HEK293 (cell line): ENCODE measurements around the gene DCDC1.

ENCODE experiments used
- CTCF ChIA-PET: fragments of 350-600 bp; formaldehyde crosslinking; extraction: SDS; loops from one replicate; lab custom pipeline; 2021; ENCODE audit warnings: antibody characterized with exemption; lab: Yijun Ruan, JAX
- POLR2A ChIA-PET: fragments of 300-600 bp; formaldehyde crosslinking; extraction: SDS; loops from one replicate; lab custom pipeline; 2020; ENCODE audit warnings: antibody characterized with exemption, inconsistent platforms; lab: Yijun Ruan, JAX
- H3K27ac ChIP-seq: fragments of 200-500 bp; sonication (Bioruptor generic); 2 replicates; pipeline ENCODE4 v1.5.1; 2014; ENCODE audit warnings: low read depth, low read length, control low read depth, inconsistent platforms; ENCODE audit errors: extremely low read depth
- H3K36me3 ChIP-seq, 2 experiments: fragments of 200-500 bp in 1 of 2; sonication (Bioruptor generic) in 1 of 2; 1 replicate in 1 of 2; 2 replicates in 1 of 2; pipeline ENCODE4 v1.5.1; 2014 to 2017; ENCODE audit warnings: inconsistent platforms in 2 of 2, low read length in 2 of 2; ENCODE audit not compliant: control insufficient read depth in 2 of 2, insufficient read depth in 1 of 2
- H3K4me1 ChIP-seq: fragments of 200-500 bp; sonication (Bioruptor generic); 2 replicates; pipeline ENCODE4 v1.5.1; 2014; ENCODE audit warnings: mild to moderate bottlenecking, low read length, inconsistent platforms; ENCODE audit not compliant: control insufficient read depth, insufficient read depth
- H3K4me3 ChIP-seq: 2 replicates; pipeline ENCODE4 v1.5.1; 2011; ENCODE audit warnings: low read depth, mild to moderate bottlenecking, control low read depth, low read length, moderate library complexity
- H3K9me3 ChIP-seq: fragments of 200-500 bp; sonication (Bioruptor generic); 2 replicates; pipeline ENCODE4 v1.5.1; 2014; ENCODE audit warnings: low read depth, low read length, inconsistent platforms; ENCODE audit not compliant: control insufficient read depth, insufficient read depth
- BCL11B ChIP-seq: fragments of 450-650 bp; formaldehyde crosslinking; IDR thresholded peaks from 2 replicates; pipeline ENCODE4 v1.5.1; 2016; ENCODE audit warnings: low read depth, missing biosample characterization, missing genetic modification characterization
- GFI1B ChIP-seq: fragments of 450-650 bp; formaldehyde crosslinking; IDR thresholded peaks from 2 replicates; pipeline ENCODE4 v1.5.1; 2016; ENCODE audit warnings: missing biosample characterization, missing genetic modification characterization
- GLI2 ChIP-seq: fragments of 450-650 bp; formaldehyde crosslinking; IDR thresholded peaks from 2 replicates; pipeline ENCODE4; 2017; ENCODE audit warnings: missing biosample characterization, missing genetic modification characterization, low read depth, borderline replicate concordance
- WT1 ChIP-seq: fragments of 450-650 bp; formaldehyde crosslinking; IDR thresholded peaks from 2 replicates; pipeline ENCODE4 v1.5.1; 2016; ENCODE audit warnings: missing biosample characterization, missing genetic modification characterization
- ZBTB20 ChIP-seq: fragments of 450-650 bp; formaldehyde crosslinking; IDR thresholded peaks from 2 replicates; pipeline ENCODE4 v1.5.1; 2016; ENCODE audit warnings: missing biosample characterization, missing genetic modification characterization
- ZNF121 ChIP-seq: fragments of 450-650 bp; formaldehyde crosslinking; IDR thresholded peaks from 2 replicates; pipeline ENCODE4 v1.5.1; 2016; ENCODE audit warnings: missing biosample characterization, missing genetic modification characterization
- ZNF174 ChIP-seq: fragments of 450-650 bp; formaldehyde crosslinking; IDR thresholded peaks from 2 replicates; pipeline ENCODE4 v1.5.0; 2017; ENCODE audit warnings: missing biosample characterization, mild to moderate bottlenecking, missing genetic modification characterization
- ZNF175 ChIP-seq: fragments of 450-650 bp; formaldehyde crosslinking; IDR thresholded peaks from 2 replicates; pipeline ENCODE4 v1.5.1; 2016; ENCODE audit warnings: missing biosample characterization, missing genetic modification characterization
- ZNF24 ChIP-seq: fragments of 450-650 bp; formaldehyde crosslinking; IDR thresholded peaks from 2 replicates; pipeline ENCODE4 v1.5.1; 2016; ENCODE audit warnings: missing biosample characterization, missing genetic modification characterization
- ZNF292 ChIP-seq: fragments of 450-650 bp; formaldehyde crosslinking; IDR thresholded peaks from 2 replicates; pipeline ENCODE4 v1.5.1; 2016; ENCODE audit warnings: low read depth, missing biosample characterization, missing genetic modification characterization, borderline replicate concordance
- ZNF37A ChIP-seq: fragments of 450-650 bp; IDR thresholded peaks from 2 replicates; pipeline ENCODE4 v1.5.1; 2018; ENCODE audit warnings: missing biosample characterization, missing genetic modification characterization
- ZNF391 ChIP-seq: fragments of 450-650 bp; formaldehyde crosslinking; IDR thresholded peaks from 2 replicates; pipeline ENCODE4 v1.5.1; 2016; ENCODE audit warnings: low read depth, missing biosample characterization, missing genetic modification characterization, borderline replicate concordance
- ZNF423 ChIP-seq: fragments of 450-650 bp; formaldehyde crosslinking; IDR thresholded peaks from 2 replicates; pipeline ENCODE4 v1.5.1; 2016; ENCODE audit warnings: missing biosample characterization, missing genetic modification characterization
- ZNF449 ChIP-seq: fragments of 450-650 bp; formaldehyde crosslinking; IDR thresholded peaks from 2 replicates; pipeline ENCODE4 v1.5.1; 2017; ENCODE audit warnings: missing biosample characterization, mild to moderate bottlenecking, missing genetic modification characterization, moderate library complexity
- ZNF521 ChIP-seq: fragments of 450-650 bp; formaldehyde crosslinking; IDR thresholded peaks from 2 replicates; pipeline ENCODE4 v1.5.1; 2017; ENCODE audit warnings: missing biosample characterization, mild to moderate bottlenecking, missing genetic modification characterization
- ZNF560 ChIP-seq: fragments of 450-650 bp; formaldehyde crosslinking; IDR thresholded peaks from 2 replicates; pipeline ENCODE4 v1.5.1; 2017; ENCODE audit warnings: missing biosample characterization, missing genetic modification characterization, borderline replicate concordance
- ZNF791 ChIP-seq: fragments of 450-650 bp; formaldehyde crosslinking; IDR thresholded peaks from 2 replicates; pipeline ENCODE4 v1.5.1; 2016; ENCODE audit warnings: missing biosample characterization, missing genetic modification characterization
- ZNF837 ChIP-seq: fragments of 450-650 bp; formaldehyde crosslinking; IDR thresholded peaks from 2 replicates; pipeline ENCODE4 v1.5.1; 2016; ENCODE audit warnings: missing biosample characterization, missing genetic modification characterization
- ZSCAN16 ChIP-seq: fragments of 450-650 bp; formaldehyde crosslinking; IDR thresholded peaks from 2 replicates; pipeline ENCODE4 v1.5.1; 2016; ENCODE audit warnings: missing biosample characterization, missing genetic modification characterization
- ZSCAN18 ChIP-seq: fragments of 450-650 bp; formaldehyde crosslinking; IDR thresholded peaks from 2 replicates; pipeline ENCODE4 v1.5.1; 2016; ENCODE audit warnings: missing biosample characterization, missing genetic modification characterization
- ZSCAN23 ChIP-seq: fragments of 450-650 bp; formaldehyde crosslinking; IDR thresholded peaks from 2 replicates; pipeline ENCODE4 v1.5.1; 2016; ENCODE audit warnings: missing biosample characterization, missing genetic modification characterization
- TF ChIP-seq, protein P1 (sequence below): IDR thresholded peaks from 2 replicates; pipeline ENCODE4 v1.6.1; 2011; ENCODE audit warnings: mild to moderate bottlenecking, low read depth, low read length, borderline replicate concordance
- TF ChIP-seq, protein P2 (sequence below): fragments of 450-650 bp; formaldehyde crosslinking; optimal IDR thresholded peaks from 2 replicates; pipeline ENCODE3; 2016; ENCODE audit warnings: missing biosample characterization, mild to moderate bottlenecking, missing genetic modification characterization
- TF ChIP-seq, protein P3 (sequence below): fragments of 450-650 bp; formaldehyde crosslinking; IDR thresholded peaks from 2 replicates; pipeline ENCODE4 v1.5.1; 2016; ENCODE audit warnings: missing biosample characterization, missing genetic modification characterization

Gene DCDC1

DNA sequence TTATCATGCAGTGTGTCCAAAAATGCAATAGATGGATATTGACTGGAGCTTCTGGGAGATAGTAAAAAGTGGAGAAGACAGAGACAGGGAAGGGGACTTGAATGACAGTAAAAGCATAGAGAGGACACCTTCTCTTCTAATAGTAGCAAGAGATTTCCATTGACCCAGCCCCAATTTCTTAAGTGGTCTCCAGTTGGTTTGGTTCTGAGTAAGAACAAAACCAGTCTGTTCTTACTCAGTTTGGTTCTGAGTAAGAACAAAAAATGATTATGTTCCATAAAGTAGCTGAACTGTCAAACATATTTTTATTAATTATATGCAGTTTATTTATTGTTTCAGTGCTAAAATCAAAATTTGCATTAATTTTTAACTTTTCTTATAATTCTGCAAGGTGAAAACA lies 466.6 kb downstream of the DCDC1 start:
- H3K4me1 ChIP-seq, result no peaks in the 10 kb centered on the region
- POLR2A ChIA-PET, result no interaction called here

DNA sequence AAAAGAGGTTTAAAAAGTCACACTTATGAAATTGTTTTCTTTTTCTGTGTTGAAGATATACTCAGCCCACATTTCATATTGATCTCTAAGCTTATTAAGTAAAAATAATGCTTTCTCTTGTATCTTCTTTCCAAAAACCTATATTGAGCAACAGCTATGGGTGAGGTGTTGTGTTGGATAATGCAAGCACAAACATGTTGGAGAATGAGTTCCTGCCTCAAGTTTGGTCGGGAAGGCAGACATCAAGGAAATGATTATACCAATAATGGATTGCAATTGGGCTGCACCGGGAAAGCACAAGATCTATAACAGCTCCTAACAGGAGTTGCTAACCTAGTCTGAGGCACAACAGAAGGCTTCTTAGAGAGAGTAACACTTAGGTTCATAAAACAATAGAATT lies 474.5 kb downstream of the DCDC1 start:
- no peaks in the 10 kb centered on the region for H3K36me3 ChIP-seq
- H3K9me3 ChIP-seq, result no peaks in the 10 kb centered on the region
- no peaks in the 10 kb centered on the region for H3K4me1 ChIP-seq
- CTCF ChIA-PET, result interaction anchor here (0.6 kb wide), 2 partner anchors 20 to 1352 kb away, joined by 3 read pairs; no protein-coding TSS in a partner anchor
- POLR2A ChIA-PET, result no interaction called here
- no peak for TF ChIP-seq ZNF24 (tag by site-specific recombination)
- TF ChIP-seq BCL11B (tag by site-specific recombination), result no peak
- no peak for TF ChIP-seq ZNF121
- no peak for TF ChIP-seq ZSCAN16 (tag by site-specific recombination)
- TF ChIP-seq ZNF560 (tag by site-specific recombination), result no peak
- TF ChIP-seq ZNF175 (tag by site-specific recombination), result no peak
- no peak for TF ChIP-seq ZSCAN18 (tag by site-specific recombination)
- TF ChIP-seq ZNF791 (tag by site-specific recombination), result no peak
- TF ChIP-seq WT1 (tag by site-specific recombination), result no peak
- no peak for TF ChIP-seq ZNF37A (tag by site-specific recombination)
- no peak for TF ChIP-seq ZBTB20 (tag by site-specific recombination)
- no peak for TF ChIP-seq ZNF449
- no peak for TF ChIP-seq GFI1B (tag by site-specific recombination)
- no peak for TF ChIP-seq ZNF521 (tag by site-specific recombination)
- TF ChIP-seq ZSCAN23, result no peak
- TF ChIP-seq ZNF292, result no peak
- H3K27ac ChIP-seq, result no peak overlapping the region
- H3K4me3 ChIP-seq, result no peak overlapping the region

More for the DNA sequence above, 466.6 kb downstream of the DCDC1 start:
- Histone ChIP-seq H3K4me3 (no peak overlapping the region), H3K9me3 (no peaks in the 10 kb centered on the region), H3K27ac (no peak overlapping the region), H3K36me3 (no peaks in the 10 kb centered on the region)
- CTCF ChIA-PET, result interaction anchor here (1.0 to 1.6 kb wide), 2 partner anchors 11 to 15 kb away, joined by 4 to 8 read pairs; no protein-coding TSS in a partner anchor
- TF ChIP-seq ZNF391 (no peak), ZNF174 (no peak), ZNF423 (tag by site-specific recombination) (no peak), GLI2 (no peak), ZNF837 (tag by site-specific recombination) (no peak)
- TF ChIP-seq, protein P1, sequence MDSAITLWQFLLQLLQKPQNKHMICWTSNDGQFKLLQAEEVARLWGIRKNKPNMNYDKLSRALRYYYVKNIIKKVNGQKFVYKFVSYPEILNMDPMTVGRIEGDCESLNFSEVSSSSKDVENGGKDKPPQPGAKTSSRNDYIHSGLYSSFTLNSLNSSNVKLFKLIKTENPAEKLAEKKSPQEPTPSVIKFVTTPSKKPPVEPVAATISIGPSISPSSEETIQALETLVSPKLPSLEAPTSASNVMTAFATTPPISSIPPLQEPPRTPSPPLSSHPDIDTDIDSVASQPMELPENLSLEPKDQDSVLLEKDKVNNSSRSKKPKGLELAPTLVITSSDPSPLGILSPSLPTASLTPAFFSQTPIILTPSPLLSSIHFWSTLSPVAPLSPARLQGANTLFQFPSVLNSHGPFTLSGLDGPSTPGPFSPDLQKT, result no peak
- TF ChIP-seq, protein P2, sequence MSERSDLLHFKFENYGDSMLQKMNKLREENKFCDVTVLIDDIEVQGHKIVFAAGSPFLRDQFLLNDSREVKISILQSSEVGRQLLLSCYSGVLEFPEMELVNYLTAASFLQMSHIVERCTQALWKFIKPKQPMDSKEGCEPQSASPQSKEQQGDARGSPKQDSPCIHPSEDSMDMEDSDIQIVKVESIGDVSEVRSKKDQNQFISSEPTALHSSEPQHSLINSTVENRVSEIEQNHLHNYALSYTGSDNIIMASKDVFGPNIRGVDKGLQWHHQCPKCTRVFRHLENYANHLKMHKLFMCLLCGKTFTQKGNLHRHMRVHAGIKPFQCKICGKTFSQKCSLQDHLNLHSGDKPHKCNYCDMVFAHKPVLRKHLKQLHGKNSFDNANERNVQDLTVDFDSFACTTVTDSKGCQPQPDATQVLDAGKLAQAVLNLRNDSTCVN (tag by site-specific recombination), result no peak
- TF ChIP-seq, protein P3, sequence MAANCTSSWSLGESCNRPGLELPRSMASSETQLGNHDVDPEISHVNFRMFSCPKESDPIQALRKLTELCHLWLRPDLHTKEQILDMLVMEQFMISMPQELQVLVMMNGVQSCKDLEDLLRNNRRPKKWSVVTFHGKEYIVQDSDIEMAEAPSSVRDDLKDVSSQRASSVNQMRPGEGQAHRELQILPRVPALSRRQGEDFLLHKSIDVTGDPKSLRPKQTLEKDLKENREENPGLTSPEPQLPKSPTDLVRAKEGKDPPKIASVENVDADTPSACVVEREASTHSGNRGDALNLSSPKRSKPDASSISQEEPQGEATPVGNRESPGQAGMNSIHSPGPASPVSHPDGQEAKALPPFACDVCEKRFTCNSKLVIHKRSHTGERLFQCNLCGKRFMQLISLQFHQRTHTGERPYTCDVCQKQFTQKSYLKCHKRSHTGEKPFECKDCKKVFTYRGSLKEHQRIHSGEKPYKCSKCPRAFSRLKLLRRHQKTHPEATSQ (tag by site-specific recombination), result no peak
